Upper lobe of left lung (tissue), 6 donors: Measurements from ENCODE around the gene ENPP3. TPM values are rescaled to one million over a fixed set of nuclear protein-coding genes. Genes with fewer than 3 reads are reported as not detected.

Source experiments
- ATAC-seq, 2 donors: fragments of 200-7000 bp; cut with Tn5 transposase; one replicate each; pipeline ENCODE4 v1.9.1; 2022; ENCODE audit warnings: mild to moderate bottlenecking in 2 of 2, moderate library complexity in 2 of 2; ENCODE audit not compliant: low FRiP score in 2 of 2
- DNase-seq, 2 donors: peaks; one replicate each; pipeline ENCODE4 v3.0.0-alpha.2; 2019 to 2020
- H3K27ac ChIP-seq, 4 donors: fragments of 200-600 bp; sonication (generic); one replicate each; pipeline ENCODE4 v1.5.1; 2016 to 2019
- H3K27me3 ChIP-seq, 4 donors: fragments of 200-600 bp; sonication (generic); one replicate each; pipeline ENCODE4 v1.5.1; 2017 to 2019
- H3K36me3 ChIP-seq, 4 donors: fragments of 200-600 bp; sonication (generic); one replicate each; pipeline ENCODE4 v1.5.1; 2016 to 2019
- H3K4me1 ChIP-seq, 4 donors: fragments of 200-600 bp; sonication (generic); one replicate each; pipeline ENCODE4 v1.5.1; 2018 to 2019
- H3K4me3 ChIP-seq, 4 donors: fragments of 200-600 bp; sonication (generic); one replicate each; pipeline ENCODE4 v1.5.1; 2017 to 2019; ENCODE audit warnings: mild to moderate bottlenecking in 2 of 4, moderate library complexity in 1 of 4
- H3K9me3 ChIP-seq, 4 donors: fragments of 200-600 bp; sonication (generic); one replicate each; pipeline ENCODE4 v1.5.1; 2018 to 2019
- EP300 ChIP-seq, 4 donors: sonication (generic); formaldehyde crosslinking; IDR thresholded peaks; one replicate each; pipeline ENCODE4 v1.5.1; 2017; ENCODE audit warnings: antibody characterized with exemption in 4 of 4, control low read depth in 2 of 4
- POLR2A ChIP-seq, 4 donors: fragments of 450-650 bp; IDR thresholded peaks; one replicate each; pipeline ENCODE4 v1.5.1; 2016 to 2017; ENCODE audit warnings: antibody characterized with exemption in 4 of 4, mild to moderate bottlenecking in 2 of 4
- POLR2AphosphoS5 ChIP-seq, 2 donors: sonication (generic); formaldehyde crosslinking; IDR thresholded peaks; one replicate each; pipeline ENCODE4 v1.5.1; 2017; ENCODE audit warnings: antibody characterized with exemption in 2 of 2
- WGBS, 2 donors: methylation state at CpG; one replicate each; pipeline ENCODE4 v1.1.5; 2017 to 2018; 5-methylcytosine and 5-hydroxymethylcytosine counted together
- total RNA-seq, 6 donors: library from RNA; depleted of rRNA in 4 of 6; stranded (reverse); fragments of >200 nt in 4 of 6; gene quantifications; one replicate each; pipeline versions ENCODE4 v1.1.0 to v1.2.1, GENCODE V29; 2016 to 2021
- TF ChIP-seq, protein P1 (sequence below), 6 experiments: fragments of 450-650 bp in 4 of 6; fragments of 200-600 bp in 2 of 6; sonication (generic) in 2 of 6; IDR thresholded peaks; one replicate each; pipeline ENCODE4 v1.5.1; 2016 to 2019; ENCODE audit warnings: antibody characterized with exemption in 6 of 6
- donor health status: DM: no; HTN: no; CAD: no; lungs with moderate emphysema.
- donor health status: DM: no; HTN: yes; CAD: no; lungs with severe emphysema.

Gene ENPP3
- total RNA-seq, 6 donors from 2014 or later, result under 0.01 to 2.1 (median 0.39) TPM

DNA sequence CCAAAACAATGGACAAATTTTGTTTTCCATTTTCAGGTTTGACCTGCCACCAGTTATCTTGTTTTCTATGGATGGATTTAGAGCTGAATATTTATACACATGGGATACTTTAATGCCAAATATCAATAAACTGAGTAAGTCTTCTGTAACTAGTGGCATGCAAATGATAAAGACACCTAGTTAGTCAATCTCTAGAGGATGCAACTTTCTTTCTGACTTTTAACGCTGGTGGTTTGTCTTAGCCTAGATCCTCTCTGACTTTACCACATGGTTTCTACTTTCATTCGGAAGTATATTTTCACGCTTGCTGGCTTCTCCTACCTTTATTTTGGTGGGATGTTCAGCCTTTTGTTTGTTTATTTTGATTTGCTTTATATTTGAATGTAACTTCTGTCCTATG is 21.2 kb downstream of the ENPP3 start:
- H3K4me3 ChIP-seq, result no peak overlapping the region
- ATAC-seq (no peak), DNase-seq (no peak)
- WGBS, 2 donors, result 92 to 94% methylated on average over 3 of the region's 3 CpGs
- no peaks in the 10 kb centered on the region for H3K4me1 ChIP-seq
- no peak overlapping the region for H3K27ac ChIP-seq
- H3K27me3 ChIP-seq, result no peaks in the 10 kb centered on the region
- H3K9me3 ChIP-seq, result no peaks in the 10 kb centered on the region
- TF ChIP-seq POLR2AphosphoS5 (IDR thresholded peaks at IDR 0.05) (no peak), EP300 (IDR thresholded peaks at IDR 0.05) (no peak), POLR2A (IDR thresholded peaks at IDR 0.05) (no peak)
- TF ChIP-seq, protein P1, sequence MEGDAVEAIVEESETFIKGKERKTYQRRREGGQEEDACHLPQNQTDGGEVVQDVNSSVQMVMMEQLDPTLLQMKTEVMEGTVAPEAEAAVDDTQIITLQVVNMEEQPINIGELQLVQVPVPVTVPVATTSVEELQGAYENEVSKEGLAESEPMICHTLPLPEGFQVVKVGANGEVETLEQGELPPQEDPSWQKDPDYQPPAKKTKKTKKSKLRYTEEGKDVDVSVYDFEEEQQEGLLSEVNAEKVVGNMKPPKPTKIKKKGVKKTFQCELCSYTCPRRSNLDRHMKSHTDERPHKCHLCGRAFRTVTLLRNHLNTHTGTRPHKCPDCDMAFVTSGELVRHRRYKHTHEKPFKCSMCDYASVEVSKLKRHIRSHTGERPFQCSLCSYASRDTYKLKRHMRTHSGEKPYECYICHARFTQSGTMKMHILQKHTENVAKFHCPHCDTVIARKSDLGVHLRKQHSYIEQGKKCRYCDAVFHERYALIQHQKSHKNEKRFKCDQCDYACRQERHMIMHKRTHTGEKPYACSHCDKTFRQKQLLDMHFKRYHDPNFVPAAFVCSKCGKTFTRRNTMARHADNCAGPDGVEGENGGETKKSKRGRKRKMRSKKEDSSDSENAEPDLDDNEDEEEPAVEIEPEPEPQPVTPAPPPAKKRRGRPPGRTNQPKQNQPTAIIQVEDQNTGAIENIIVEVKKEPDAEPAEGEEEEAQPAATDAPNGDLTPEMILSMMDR (IDR thresholded peaks at IDR 0.05), result no peak
- no peaks in the 10 kb centered on the region for H3K36me3 ChIP-seq

DNA sequence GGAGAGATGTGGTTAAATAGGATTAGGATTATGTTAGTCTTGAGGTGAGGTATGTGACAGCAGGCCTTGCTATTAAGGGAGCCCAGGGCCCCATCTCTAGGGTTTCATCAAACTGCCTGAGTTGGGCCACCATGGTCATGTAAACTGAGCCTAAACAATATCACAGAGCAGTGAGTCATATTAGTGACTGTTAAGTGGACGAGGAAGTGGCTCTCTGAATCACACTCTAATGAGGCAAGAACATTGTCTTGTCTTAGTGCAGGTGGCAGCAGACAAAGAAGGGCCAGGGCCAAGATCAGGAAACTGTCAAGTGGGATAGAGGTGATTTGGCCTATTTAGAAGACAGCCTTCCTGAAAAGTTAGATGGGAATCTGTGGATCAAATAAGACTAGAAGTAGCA is 23.1 kb downstream of the ENPP3 start:
- Histone ChIP-seq H3K27ac (no peak overlapping the region), H3K4me3 (no peak overlapping the region), H3K4me1 (no peaks in the 10 kb centered on the region), H3K27me3 (no peaks in the 10 kb centered on the region), H3K9me3 (no peaks in the 10 kb centered on the region), H3K36me3 (no peaks in the 10 kb centered on the region)
- DNase-seq (no peak), ATAC-seq (no peak)
- 50 to 75% methylated on average over 1 of the region's 1 CpG for WGBS, 2 donors
- TF ChIP-seq POLR2AphosphoS5 (IDR thresholded peaks at IDR 0.05) (no peak), EP300 (IDR thresholded peaks at IDR 0.05) (no peak), POLR2A (IDR thresholded peaks at IDR 0.05) (no peak)
- TF ChIP-seq, protein P1 (IDR thresholded peaks at IDR 0.05), result no peak

DNA sequence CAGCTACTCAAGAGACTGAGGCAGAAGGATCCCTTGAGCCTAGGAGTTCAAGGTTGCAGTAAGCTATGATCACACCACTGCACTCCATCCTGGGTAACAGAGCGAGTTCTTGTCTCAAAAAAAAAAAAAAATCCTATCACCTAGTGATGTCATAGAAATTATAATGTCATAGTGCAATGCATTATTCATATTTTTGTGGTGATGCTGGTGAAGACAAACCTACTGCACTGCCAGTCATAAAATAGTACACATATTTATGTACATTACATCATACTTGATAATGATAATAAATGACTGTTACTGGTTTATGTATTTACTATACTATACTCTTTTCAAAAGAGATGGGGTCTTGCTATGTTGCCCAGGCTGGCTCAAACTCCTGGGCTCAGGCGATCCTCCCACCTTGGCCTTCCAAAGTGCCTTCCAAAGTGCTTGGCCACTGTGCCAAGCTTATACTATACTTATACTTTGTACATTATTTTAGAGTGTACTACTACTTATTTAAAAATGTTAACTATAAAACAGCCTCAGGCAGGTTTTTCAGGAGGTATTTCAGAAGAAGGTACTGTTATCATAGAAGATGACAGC is 26.6 kb downstream of the ENPP3 start:
- no peak overlapping the region for H3K27ac ChIP-seq
- no peak overlapping the region for H3K4me3 ChIP-seq
- no peaks in the 10 kb centered on the region for H3K9me3 ChIP-seq
- 96 to 98% methylated on average over 2 of the region's 2 CpGs for WGBS, 2 donors
- H3K4me1 ChIP-seq, result no peaks in the 10 kb centered on the region
- DNase-seq (no peak), ATAC-seq (no peak)
- no peaks in the 10 kb centered on the region for H3K36me3 ChIP-seq
- no peaks in the 10 kb centered on the region for H3K27me3 ChIP-seq
- TF ChIP-seq EP300 (IDR thresholded peaks at IDR 0.05) (no peak), POLR2A (IDR thresholded peaks at IDR 0.05) (no peak)
- TF ChIP-seq, protein P1 (IDR thresholded peaks at IDR 0.05), result no peak

DNA sequence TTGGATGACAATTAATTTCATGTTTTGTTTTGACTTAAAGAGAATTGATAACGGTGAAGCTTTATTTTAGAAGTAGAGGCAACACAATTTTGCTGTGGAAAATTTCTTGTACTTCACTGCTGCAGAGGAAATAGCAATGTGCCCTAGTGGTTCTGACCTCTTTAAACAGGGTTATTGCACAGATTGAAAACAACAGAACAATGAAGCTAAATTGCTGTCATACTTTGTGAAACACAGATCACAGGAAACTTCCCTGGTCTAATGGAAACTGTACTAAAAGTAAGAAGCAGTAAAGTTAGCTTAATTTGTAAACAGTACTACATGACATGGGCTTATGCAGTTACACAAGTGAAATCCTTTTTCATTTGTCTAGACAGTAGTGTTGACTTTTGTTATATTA is 32.8 kb downstream of the ENPP3 start:
- ATAC-seq, result no peak
- no peak for TF ChIP-seq EP300 (IDR thresholded peaks at IDR 0.05)
- TF ChIP-seq POLR2AphosphoS5 (IDR thresholded peaks at IDR 0.05), result no peak
- no peak for TF ChIP-seq POLR2A (IDR thresholded peaks at IDR 0.05)
- TF ChIP-seq, protein P1 (IDR thresholded peaks at IDR 0.05), result no peak
- DNase-seq, result no peak

DNA sequence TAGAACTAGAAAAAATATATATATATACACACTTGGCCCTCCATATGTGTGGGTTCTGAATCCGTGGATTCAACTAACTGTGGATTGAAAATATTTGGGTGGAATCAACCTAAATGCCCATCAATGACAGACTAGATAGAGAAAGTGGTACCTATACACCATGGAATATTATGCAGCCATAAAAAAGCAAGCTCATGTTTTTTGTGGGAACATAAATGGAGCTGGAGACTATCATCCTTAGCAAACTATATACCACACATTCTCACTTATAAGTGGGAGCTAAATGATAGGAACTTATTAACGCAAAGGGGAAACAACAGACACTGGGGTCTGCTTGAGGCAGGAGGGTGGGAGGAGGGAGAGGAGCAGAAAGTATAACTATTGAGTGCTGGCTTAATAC is 36.1 kb downstream of the ENPP3 start:
- no peaks in the 10 kb centered on the region for H3K27me3 ChIP-seq
- H3K36me3 ChIP-seq, result no peaks in the 10 kb centered on the region
- TF ChIP-seq POLR2AphosphoS5 (IDR thresholded peaks at IDR 0.05) (no peak), EP300 (IDR thresholded peaks at IDR 0.05) (no peak), POLR2A (IDR thresholded peaks at IDR 0.05) (no peak)
- TF ChIP-seq, protein P1 (IDR thresholded peaks at IDR 0.05), result no peak
- WGBS, 2 donors, result 91 to 94% methylated on average over 2 of the region's 2 CpGs
- no peak overlapping the region for H3K27ac ChIP-seq
- no peaks in the 10 kb centered on the region for H3K4me1 ChIP-seq
- ATAC-seq (no peak), DNase-seq (no peak)
- H3K9me3 ChIP-seq, result no peaks in the 10 kb centered on the region
- H3K4me3 ChIP-seq, result no peak overlapping the region

More for the DNA sequence above, 32.8 kb downstream of the ENPP3 start:
- H3K9me3 ChIP-seq, result no peaks in the 10 kb centered on the region
- no peak overlapping the region for H3K27ac ChIP-seq
- H3K36me3 ChIP-seq, result no peaks in the 10 kb centered on the region
- H3K4me3 ChIP-seq, result no peak overlapping the region
- no peaks in the 10 kb centered on the region for H3K4me1 ChIP-seq
- WGBS, 2 donors, result 55 to 59% methylated on average over 1 of the region's 1 CpG
- H3K27me3 ChIP-seq, result no peaks in the 10 kb centered on the region
